WI38 (cell line): Measurements from ENCODE around the gene ACAN.

ENCODE experiments used
- H3K4me3 ChIP-seq: 2 replicates; pipeline ENCODE4 v1.5.1; 2011; ENCODE audit warnings: low read depth, mild to moderate bottlenecking, control low read depth, low read length
- CTCF ChIP-seq: IDR thresholded peaks from 2 replicates; pipeline ENCODE4 v1.5.1; 2012; ENCODE audit warnings: low read depth, mild to moderate bottlenecking, control low read depth, low read length

ACAN gene

DNA sequence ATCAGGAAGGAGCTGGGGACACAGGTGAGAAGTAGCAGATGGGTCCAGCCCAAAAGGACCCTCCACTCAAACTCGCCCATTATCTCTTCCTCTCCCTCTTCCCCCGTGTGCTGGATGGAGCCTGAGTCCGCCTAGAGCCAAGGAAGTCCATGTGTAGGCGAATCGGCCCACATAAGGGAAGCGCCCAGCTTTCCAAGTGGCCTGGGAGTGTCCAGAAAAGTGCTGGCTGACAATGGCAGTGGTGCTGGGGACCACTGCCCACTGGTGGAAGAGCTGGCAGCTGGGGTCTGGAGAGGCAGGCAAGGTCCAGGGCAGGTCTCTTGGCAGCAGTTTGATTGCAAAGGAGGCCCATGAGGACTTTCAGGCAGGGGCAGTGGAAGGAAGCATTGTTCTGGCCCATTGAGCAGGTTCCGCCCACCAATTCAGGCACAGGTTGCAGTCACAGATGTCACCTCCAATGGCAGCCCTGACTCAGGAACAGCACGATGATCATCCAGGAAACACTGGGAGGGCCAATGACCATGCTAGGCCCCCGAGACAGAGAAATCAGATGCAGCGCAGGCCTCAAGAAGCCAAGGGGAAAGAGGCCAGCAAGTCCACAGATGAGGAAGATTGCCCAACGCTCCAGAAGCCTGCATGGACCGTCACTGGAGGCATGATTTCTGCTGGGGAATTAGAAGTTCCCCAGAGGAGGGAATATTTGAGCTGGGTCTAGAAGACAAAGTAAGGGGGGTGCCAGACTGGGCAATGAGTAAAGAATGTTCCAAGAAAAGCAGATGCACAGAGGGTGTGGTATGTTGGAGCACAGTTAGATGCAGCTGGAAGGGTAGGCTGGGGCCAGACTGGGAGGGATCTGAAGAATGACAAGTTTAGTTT lies 107.0 kb downstream of the ACAN start:
- TF ChIP-seq CTCF, result no peak
- no peak overlapping the region for H3K4me3 ChIP-seq

DNA sequence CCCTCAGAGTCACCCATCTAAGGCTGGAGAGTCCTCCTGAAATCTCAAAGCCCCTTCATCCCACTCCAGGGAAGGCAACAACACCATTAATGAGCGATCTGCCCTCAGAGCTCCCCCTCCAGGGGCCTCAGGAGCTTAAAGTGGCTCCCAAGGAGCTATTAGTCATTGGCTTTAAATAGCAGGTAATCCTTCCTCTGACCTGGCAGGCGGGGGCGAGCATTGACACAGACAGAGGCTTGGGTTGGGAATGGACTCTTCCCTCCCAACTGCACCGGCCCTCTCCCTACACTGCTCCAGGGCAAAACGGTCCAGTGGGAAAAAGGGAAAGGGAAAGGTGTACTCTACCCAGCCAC lies 108.5 kb downstream of the ACAN start:
- H3K4me3 ChIP-seq, result peak overlapping the region; percentile 90
- no peak for TF ChIP-seq CTCF

DNA sequence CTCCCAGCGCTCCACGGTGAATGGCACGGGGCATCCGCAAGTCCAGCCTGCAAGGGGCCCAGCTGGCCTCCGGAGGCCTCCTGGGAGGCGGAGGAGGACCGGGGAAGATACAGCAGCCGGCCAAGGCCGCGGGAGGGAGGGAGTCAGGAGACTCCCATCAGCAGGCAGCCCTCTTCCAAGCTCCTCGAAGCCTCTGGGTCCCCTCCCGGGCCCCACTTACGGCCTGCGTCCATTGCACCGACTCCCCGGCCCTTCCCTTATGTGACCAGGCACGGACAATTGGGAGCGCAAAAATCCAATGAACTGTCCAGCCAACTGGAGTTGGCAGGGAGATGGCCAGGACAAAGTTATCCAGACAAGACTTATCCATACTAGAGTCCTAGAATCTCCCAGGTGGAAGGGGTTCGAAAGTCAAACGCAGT lies 109.3 kb downstream of the ACAN start:
- no peak for TF ChIP-seq CTCF
- H3K4me3 ChIP-seq, result peak overlapping the region; percentile 90

- no peak for TF ChIP-seq CTCF
Measured at GRCh38 chr15:88913017-88913849, 110.0 kb downstream of the ACAN start, which contains the start of gene MFGE8. TSS of gene MFGE8 (minus strand) at chr15:88913379. CDS start at chr15:88913319, 60 bp downstream.

DNA sequence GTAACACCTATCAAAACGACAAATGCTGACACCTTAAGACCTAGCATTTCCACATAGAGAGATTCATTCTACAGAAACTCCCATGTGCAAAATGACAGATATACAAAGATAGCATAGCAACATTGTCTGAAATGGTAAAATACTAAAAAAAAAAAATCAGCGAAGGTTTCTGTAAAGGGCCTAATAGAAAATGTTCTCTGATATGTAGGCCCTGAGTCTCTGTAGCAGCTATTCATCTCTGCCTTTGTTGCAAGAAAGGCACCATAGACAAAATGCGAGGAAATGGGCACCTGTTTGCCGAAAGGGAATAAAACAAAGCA lies 110.6 kb downstream of the ACAN start:
- H3K4me3 ChIP-seq, result peak overlapping the region; percentile 90
- no peak for TF ChIP-seq CTCF

More at GRCh38 chr15:88913017-88913849, 110.0 kb downstream of the ACAN start, which contains the start of gene MFGE8:
- H3K4me3 ChIP-seq, result peak within 1 kb of the TSS; percentile 90

DNA sequence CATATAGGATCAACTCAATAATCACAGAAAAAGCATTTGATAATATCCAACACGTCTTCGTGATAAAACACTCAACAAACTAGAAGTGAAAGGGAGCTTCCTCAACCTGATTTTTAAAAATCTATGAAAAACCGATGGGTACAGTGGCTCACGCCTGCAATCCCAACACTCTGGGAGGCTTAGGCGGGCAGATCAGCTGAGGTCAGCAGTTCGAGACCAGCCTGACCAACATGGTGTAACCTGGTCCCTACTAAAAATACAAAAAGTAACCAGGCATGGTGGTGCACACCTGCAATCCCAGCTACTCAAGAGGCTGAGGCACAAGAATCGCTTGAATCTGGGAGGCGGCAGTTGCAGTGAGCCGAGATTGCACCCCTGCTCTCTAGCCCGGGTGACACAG lies 112.1 kb downstream of the ACAN start:
- no peak for TF ChIP-seq CTCF
- H3K4me3 ChIP-seq, result no peak overlapping the region

DNA sequence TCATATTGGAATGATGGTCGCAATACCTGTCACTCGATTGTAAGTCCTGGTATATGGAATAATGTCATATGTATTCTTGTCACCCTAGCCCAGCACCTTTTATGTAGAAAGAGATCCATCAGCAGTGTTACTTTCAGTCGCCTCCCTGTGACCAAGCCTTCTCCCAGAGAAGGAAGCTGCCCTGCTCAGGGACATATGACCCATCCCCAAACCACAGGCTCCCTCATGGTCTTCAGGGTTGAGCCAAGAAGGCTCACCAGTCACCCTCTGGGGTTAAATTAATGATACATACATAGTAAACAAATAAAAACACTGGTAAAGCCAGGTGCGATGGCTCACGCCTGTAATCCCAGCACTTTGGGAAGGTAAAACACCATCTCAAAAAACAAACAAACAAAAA lies 114.5 kb downstream of the ACAN start:
- TF ChIP-seq CTCF, result no peak
- no peak overlapping the region for H3K4me3 ChIP-seq
